Measurements from ENCODE around the gene MBNL2. TPM values are rescaled to one million over a fixed set of nuclear protein-coding genes. Genes with fewer than 3 reads are reported as not detected.

MBNL2 gene
- total and polyA plus RNA-seq, 2 donors from 2014 or later = 18.8 to 70.5 TPM

DNA sequence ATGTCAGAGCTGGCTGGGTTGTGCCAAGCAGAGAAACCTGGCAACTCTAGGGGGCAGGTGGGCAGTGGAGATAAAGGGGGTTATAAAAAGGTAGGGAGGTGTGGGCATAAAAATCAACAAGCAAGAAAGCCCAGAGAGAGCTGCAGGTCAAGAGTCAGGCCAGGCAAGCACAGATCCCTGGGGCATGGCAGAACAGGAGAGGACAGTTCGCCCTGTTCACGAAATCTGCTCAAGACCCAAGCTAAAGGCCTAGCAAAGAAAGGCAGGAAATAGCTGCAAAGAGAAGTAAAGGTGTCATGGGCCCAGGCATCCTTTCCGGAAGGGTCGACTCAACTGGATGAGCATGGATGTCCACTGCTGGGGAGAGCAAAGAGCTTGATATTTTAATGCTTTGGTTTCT is 3.4 kb downstream of the MBNL2 start:
- peak in 1 of 5 donors; percentile 36 for DNase-seq
- peak overlapping the region; percentile 22 to 91 (median 78) for H3K4me3 ChIP-seq (ENCODE audit: low read length in 3 of 3)
- H3K9me3 ChIP-seq (ENCODE audit: control insufficient read depth in 2 of 3, insufficient read depth in 1 of 3, low read length in 3 of 3) = no peaks in the 10 kb centered on the region
- no peaks in the 10 kb centered on the region for H3K36me3 ChIP-seq (ENCODE audit: control insufficient read depth in 2 of 3, insufficient read depth in 3 of 3, low read length in 3 of 3)
- intact Hi-C loops (cut with DNase I) = loop anchor here (10.0 kb wide), 1 partner anchor 109 kb away; no protein-coding TSS in a partner anchor
- FAIRE-seq = no peak
- H3K9ac ChIP-seq (ENCODE audit: low read length in 3 of 3) = peak overlapping the region; percentile 12 to 97 (median 50)
- no peaks in the 10 kb centered on the region for H3K27me3 ChIP-seq (ENCODE audit: control insufficient read depth, insufficient read depth, low read length)
- peak overlapping the region; percentile 97 for H3K27ac ChIP-seq (ENCODE audit: low read depth in 2 of 2, low read length in 2 of 2)
- H3K4me1 ChIP-seq (ENCODE audit: control insufficient read depth in 2 of 3, insufficient read depth in 2 of 3, low read depth in 1 of 3, low read length in 3 of 3) = peaks cover 7 to 23% (median 19%) of the 10 kb centered on the region in 3 donors
- TF ChIP-seq, protein P1, sequence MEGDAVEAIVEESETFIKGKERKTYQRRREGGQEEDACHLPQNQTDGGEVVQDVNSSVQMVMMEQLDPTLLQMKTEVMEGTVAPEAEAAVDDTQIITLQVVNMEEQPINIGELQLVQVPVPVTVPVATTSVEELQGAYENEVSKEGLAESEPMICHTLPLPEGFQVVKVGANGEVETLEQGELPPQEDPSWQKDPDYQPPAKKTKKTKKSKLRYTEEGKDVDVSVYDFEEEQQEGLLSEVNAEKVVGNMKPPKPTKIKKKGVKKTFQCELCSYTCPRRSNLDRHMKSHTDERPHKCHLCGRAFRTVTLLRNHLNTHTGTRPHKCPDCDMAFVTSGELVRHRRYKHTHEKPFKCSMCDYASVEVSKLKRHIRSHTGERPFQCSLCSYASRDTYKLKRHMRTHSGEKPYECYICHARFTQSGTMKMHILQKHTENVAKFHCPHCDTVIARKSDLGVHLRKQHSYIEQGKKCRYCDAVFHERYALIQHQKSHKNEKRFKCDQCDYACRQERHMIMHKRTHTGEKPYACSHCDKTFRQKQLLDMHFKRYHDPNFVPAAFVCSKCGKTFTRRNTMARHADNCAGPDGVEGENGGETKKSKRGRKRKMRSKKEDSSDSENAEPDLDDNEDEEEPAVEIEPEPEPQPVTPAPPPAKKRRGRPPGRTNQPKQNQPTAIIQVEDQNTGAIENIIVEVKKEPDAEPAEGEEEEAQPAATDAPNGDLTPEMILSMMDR (IDR thresholded peaks at IDR 0.05; ENCODE audit: borderline replicate concordance, extremely low read depth, insufficient read depth) = no peak

- H3K4me1 ChIP-seq (ENCODE audit: control insufficient read depth in 2 of 3, insufficient read depth in 2 of 3, low read depth in 1 of 3, low read length in 3 of 3) = peaks cover 7 to 23% (median 15%) of the 10 kb centered on the region in 3 donors
- no peaks in the 10 kb centered on the region for H3K9me3 ChIP-seq (ENCODE audit: control insufficient read depth in 2 of 3, insufficient read depth in 1 of 3, low read length in 3 of 3)
- intact Hi-C loops (cut with DNase I) = loop anchor here (10.0 kb wide), 1 partner anchor 109 kb away; no protein-coding TSS in a partner anchor
- peak overlapping the region; percentile 97 for H3K27ac ChIP-seq (ENCODE audit: low read depth in 2 of 2, low read length in 2 of 2)
- H3K9ac ChIP-seq (ENCODE audit: low read length in 3 of 3) = peak overlapping the region in 1 of 3 donors; percentile 97
- no peaks in the 10 kb centered on the region for H3K27me3 ChIP-seq (ENCODE audit: control insufficient read depth, insufficient read depth, low read length)
- DNase-seq (peak in 2 of 5 donors; percentile 33 to 50), FAIRE-seq (no peak)
- H3K36me3 ChIP-seq (ENCODE audit: control insufficient read depth in 2 of 3, insufficient read depth in 3 of 3, low read length in 3 of 3) = no peaks in the 10 kb centered on the region
- TF ChIP-seq, protein P1 (IDR thresholded peaks at IDR 0.05; ENCODE audit: borderline replicate concordance, extremely low read depth, insufficient read depth) = no peak
- H3K4me3 ChIP-seq (ENCODE audit: low read length in 3 of 3) = peak overlapping the region in 2 of 3 donors; percentile 78 to 91
Measured at GRCh38 chr13:97226013-97226412, 3.9 kb downstream of the MBNL2 start.

GRCh38 chr13:97226788-97227627 is 4.9 kb downstream of the MBNL2 start:
- intact Hi-C loops (cut with DNase I) = loop anchor here (10.0 kb wide), 1 partner anchor 108 kb away; no protein-coding TSS in a partner anchor

More at GRCh38 chr13:97226788-97227627, 4.9 kb downstream of the MBNL2 start:
- Histone ChIP-seq H3K36me3 (ENCODE audit: control insufficient read depth in 2 of 3, insufficient read depth in 3 of 3, low read length in 3 of 3) (peaks cover 0 to 9% (median 2%) of the 10 kb centered on the region in 3 donors), H3K27ac (ENCODE audit: low read depth in 2 of 2, low read length in 2 of 2) (peak overlapping the region in 1 of 2 donors; percentile 97), H3K9me3 (ENCODE audit: control insufficient read depth in 2 of 3, insufficient read depth in 1 of 3, low read length in 3 of 3) (no peaks in the 10 kb centered on the region), H3K4me1 (ENCODE audit: control insufficient read depth in 2 of 3, insufficient read depth in 2 of 3, low read depth in 1 of 3, low read length in 3 of 3) (peaks cover 7 to 25% (median 9%) of the 10 kb centered on the region in 3 donors), H3K4me3 (ENCODE audit: low read length in 3 of 3) (peak overlapping the region in 2 of 3 donors; percentile 31 to 91), H3K27me3 (ENCODE audit: control insufficient read depth, insufficient read depth, low read length) (no peaks in the 10 kb centered on the region), H3K9ac (ENCODE audit: low read length in 3 of 3) (peak overlapping the region in 1 of 3 donors; percentile 5)
- TF ChIP-seq, protein P1 (IDR thresholded peaks at IDR 0.05; ENCODE audit: borderline replicate concordance, extremely low read depth, insufficient read depth) = no peak
- DNase-seq (peak in 4 of 5 donors; percentile 52 to 79 (median 66)), FAIRE-seq (no peak)

All from kidney (tissue), 14 donors.